Putamen (tissue), 1 donor: Measurements from ENCODE around the gene CACTIN.

Experiments used
- DNase-seq: peaks from one replicate; pipeline ENCODE4 v3.0.0-alpha.2; 2016; ENCODE audit warnings: low spot score

The CACTIN gene

DNA sequence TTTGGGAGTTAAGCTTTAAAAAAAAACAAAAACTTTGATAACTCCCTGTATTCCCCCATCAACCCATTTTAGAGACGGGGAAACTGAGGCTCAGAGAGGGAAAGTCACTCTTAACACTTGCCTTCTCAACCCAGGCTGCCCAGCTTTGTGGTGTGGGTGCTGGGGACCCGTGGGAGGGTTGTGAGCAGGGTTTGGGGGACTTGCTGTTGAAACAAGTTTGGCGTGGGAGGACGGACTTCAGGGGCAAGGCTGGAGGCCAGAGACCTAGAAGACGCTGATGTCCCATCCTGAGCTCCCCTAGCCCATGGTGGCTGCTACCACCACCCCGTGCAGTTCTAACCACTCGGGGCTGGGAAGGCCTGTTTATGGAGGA is 747 bp upstream of the CACTIN start:
- no peak for DNase-seq

DNA sequence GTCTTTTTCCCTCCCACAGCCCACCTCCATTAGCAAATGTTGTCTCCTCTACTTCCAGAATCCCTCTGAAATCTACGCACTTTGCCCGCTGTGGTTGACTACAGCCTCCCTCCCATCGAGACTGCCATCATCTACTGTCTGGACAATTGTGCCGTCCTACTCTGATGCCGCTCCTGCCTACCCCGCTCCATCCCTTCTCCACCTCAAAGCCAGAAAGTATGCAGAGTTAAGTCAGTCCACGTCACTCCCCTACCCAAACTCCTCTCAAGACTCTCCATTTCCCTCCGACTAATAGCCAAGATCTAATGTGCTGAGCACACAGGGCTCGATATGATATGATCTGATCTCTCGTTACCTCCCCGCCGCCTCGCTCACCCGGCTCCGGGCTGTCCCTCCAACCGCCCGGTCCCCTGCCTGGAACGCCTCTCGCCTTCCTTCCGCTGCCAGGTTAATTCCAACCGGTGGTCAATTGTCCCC is 556 bp downstream of the CACTIN start:
- DNase-seq = no peak

GRCh38 chr19:3623716-3624115 is 2.9 kb downstream of the CACTIN start:
- no peak for DNase-seq

GRCh38 chr19:3622224-3622623 is 4.4 kb downstream of the CACTIN start:
- DNase-seq = no peak

DNA sequence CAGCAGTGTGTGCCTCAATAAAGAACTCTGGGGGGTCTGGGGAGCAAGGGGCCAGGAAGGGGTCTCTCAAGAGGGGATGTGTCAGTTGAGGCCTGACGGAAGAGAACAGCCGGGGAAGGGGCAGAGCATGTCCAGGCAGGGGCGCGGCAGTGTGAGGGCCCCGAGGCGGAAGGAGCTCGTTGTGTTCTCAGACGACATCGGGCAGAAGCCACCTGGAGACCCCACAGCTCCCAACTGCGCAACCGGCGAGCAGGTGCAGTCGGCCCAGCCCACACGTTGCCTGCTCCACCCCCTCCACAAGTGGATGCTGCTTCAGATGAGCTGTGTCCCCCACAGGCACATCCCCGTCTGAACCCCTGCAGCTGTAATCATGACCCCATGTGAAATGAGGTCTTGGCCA is 4.9 kb downstream of the CACTIN start:
- no peak for DNase-seq

DNA sequence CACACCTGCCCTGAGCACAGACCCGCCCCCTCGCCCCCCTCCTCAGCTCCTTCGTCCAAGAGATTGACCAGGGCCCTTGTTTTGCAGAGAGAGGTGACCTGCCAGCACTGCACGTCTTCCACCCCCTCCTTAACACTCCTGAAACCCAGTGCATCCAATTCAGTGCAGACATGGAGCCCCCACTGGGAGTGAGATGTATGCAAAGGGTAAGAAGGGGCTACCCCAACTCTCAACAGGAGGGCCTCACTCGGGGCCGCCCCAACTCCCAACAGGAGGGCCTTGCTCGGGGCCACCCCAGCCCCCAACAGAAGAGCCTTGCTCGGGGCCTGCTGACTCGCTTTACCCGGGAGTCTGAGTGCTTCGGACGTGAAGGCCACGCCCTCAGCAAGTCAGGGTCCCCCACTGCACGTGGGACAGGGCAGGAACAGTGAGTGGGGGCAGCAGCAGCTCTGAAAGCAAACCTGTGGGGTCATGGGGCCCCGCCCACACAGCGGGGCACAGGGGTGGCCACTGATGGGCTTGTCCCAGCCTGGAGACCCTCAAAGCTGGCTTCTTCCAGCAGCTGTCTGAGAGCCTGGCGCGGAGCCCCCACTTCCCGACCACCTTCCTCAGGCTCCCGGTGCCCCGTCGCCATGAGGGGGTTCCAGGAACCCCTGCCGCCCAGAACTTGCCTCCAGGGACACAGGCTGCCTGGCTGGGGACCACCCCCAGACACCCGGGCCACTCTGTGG is 5.6 kb downstream of the CACTIN start:
- DNase-seq = no peak

- no peak for DNase-seq
Measured at GRCh38 chr19:3620145-3620816, 6.3 kb downstream of the CACTIN start.

DNA sequence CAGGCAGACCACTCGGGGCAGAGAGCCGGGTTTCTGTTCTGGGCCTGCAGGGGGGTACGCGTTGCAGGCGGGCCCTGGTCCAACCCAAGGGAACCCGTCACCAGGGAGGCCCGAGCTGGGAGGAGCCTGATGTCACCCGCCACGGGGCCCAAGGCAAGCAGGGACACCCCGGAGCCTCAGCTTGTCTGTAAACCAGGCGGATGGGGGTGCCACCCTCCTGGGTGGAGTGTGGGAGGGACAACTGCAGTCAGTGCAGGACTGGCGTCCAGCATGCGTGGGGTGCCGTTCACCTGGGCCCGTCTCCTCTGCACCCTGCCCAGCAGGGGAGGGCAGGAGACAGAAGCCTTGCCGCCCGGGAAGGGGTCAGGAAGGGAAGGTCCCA is 7.0 kb downstream of the CACTIN start:
- DNase-seq = no peak

GRCh38 chr19:3618811-3619630 is 7.6 kb downstream of the CACTIN start:
- no peak for DNase-seq

- DNase-seq = peak; percentile 26
Measured at GRCh38 chr19:3618144-3618810, 8.3 kb downstream of the CACTIN start.

DNA sequence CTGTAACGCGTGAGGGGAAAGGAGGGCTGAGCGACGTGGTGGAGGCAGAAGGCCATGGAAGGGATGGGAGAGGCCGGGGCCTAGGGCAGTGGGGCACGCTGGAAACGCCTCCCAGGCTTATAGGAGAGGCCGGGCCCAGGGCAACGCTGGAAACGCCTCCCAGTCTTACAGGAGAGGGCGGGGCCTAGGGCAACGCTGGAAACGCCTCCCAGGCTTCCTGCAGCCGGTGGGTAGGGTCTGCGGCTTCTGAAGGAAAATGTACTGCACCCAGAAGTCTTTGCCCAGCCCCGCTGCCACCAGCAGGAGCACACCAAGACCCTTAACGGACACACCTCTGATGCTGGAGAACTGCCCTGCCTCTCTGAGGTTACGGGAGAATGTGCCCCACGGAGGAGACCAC is 9.1 kb downstream of the CACTIN start:
- DNase-seq = no peak

GRCh38 chr19:3615524-3616135 is 11.0 kb downstream of the CACTIN start:
- DNase-seq = no peak

DNA sequence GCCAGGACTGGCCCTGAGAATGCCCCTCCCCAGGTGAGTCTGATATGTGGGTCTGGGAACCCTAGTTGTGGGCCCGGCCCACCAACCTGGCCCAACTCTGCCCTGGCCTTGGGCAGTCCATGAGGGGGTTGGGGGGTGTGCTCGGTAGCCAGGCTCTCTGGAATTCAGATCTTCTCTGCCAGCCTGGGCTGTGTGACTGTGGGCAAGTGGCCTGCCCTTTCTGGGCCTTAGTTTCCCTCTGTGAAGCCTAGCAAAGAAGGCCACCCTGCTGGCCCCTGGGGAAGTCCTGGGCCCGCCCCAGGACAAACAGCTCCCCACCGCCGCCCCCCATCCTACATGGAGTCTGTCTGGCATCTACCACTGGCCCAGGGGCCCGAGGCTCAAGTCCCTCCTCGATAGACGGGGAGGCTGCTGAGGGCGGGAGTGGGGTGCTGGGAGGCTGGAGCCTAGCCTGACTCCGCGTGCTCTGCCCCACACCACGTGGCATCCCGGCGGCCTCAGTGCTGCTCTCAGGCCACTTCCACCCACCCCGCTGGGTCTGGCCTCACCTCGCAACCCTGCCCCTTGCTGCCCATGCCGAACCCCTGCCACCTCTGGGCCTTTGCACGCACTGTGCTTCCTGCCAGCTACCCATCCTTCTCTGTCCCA is 11.6 kb downstream of the CACTIN start:
- no peak for DNase-seq

DNA sequence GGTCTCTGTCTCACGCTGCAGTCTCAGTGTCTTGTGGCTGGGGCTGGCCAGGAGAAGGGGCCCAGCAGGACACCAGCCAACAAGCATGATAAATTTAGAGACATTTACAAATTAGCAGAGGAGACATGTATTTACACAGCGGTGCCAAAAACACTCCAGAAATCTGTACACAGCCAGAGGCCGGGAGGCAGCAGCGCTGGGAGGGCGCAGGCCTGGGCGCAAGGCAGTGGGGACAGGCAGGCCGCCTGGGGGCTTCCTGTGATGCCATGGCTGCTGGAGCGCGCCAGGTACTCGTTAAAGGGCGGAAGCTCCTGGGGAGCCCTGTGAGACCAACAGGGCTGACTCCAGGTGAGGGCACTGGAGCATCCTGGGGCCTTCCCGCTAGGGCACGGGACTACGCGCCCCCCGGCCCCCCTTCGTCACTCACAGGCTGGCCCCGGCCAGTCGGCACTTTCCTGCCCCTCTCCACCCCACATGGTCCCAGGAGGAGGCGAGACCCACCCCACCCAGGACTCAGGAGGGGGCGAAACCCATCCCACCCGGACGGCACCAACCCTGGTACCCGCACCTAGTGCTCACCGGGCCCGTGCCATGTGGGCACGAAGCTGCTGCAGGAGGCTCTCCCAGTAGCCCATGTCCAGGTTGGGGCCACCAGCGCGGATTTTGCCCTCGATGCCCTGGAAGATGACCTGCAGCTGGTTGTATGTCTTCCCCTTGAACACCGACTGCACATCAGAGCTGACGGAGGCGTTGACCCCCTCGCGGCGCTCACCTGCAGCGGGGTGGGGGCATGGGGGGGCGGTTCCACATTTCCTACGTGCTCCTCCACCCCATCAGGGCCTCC is 12.6 kb downstream of the CACTIN start:
- DNase-seq = no peak

DNA sequence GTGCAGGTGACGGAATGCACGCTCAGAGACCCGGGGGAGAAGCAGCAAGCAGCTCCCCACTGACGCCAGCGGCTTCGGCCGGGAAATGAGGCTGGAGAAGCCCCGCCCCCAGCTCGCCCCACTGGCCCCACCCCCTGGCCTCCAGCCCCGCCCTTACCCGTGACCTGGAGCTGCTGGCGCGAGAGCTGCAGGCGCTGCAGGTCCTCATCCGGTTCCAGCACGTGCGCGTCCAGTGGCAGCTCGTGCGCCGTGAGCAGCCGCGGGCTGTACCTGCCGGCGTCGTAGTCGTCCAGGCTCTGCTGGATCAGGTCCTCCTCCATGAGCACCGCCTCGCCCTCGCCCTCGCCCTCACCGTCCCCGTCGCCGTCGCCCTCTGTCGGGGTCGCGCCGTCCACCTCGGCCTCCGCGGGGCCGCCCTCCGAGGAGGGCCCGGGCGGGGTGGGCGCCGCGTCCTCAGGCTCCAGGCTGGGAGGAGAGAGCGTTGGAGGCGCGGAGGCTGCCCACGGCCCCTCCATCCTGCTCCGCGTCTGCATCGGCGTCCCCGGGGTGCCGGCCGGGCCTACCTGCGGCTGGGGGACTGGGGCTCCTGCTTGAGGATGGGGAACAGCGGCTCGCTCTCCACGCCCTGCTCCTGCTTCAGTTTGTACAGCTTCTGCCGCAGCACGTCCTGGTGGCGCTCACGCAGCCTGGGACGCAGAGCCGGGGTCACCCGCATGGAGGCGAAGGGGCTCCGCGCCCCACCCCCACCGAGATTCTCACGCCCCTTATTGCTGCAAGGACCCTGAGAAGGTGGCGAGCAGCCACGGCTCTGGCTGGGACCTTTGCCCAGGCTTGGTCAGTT is 13.5 kb downstream of the CACTIN start:
- no peak for DNase-seq

DNA sequence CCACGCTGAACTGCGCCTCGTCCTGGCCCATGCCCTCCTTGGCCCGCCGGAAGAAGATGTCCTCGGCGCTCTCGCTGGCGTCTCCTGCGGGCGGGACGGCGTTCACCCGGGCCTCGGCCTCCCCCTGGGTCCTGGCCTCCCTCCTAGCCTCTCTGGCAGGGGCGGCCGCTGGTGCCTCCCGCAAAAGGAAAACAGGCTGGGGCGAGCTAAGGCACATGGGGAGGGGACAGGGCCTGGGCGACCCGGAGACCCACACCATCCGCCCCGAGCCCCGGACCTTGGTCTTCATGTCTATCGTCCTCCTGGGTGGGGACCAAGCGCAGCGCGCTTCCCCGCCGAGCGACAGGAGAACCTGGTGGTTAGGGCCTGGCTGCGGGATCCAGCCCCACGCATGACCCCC is 14.3 kb downstream of the CACTIN start:
- DNase-seq = no peak

DNA sequence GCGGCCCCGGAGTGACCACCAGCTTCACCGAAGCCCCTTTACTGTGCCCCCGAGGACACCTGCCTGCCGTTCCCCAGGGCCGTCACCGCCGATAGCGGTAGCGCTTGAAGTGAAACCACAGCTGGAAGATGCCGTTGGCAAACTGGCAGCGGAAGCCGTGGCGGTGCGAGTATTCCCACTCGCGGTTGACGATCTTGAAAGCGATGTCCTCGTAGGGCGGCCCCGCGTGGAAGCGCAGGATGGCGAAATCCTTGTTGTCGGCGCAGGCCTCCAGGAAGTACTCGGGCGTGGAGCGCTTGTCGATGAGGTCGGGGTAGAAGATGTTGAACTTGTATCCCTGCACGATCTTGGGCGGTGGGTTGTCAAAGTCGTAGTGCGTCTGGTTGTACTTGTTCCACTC is 14.7 kb downstream of the CACTIN start:
- DNase-seq = no peak

- DNase-seq = no peak
Measured at GRCh38 chr19:3610745-3611717, 15.6 kb downstream of the CACTIN start.
